T-helper 1 cell treated with Interleukin-12 subunit alpha and Interleukin-12 subunit beta and Interleukin-4 antibody, amounts not matched to agents 30 μg/mL and 1 μg/mL, for 36 hours (primary cell): ENCODE data around the gene CHCHD10.

Experiments used
- H3K27ac Mint-ChIP-seq: one replicate; pipeline ENCODE4 v1.8.0; 2021; ENCODE audit warnings: mild to moderate bottlenecking, mixed read lengths
- H3K27me3 Mint-ChIP-seq: one replicate; pipeline ENCODE4 v1.8.0; 2021; ENCODE audit warnings: low read depth, mixed read lengths
- H3K36me3 Mint-ChIP-seq: one replicate; pipeline ENCODE4 v1.8.0; 2021; ENCODE audit warnings: low read depth, mixed read lengths
- H3K4me1 Mint-ChIP-seq: one replicate; pipeline ENCODE4 v1.8.0; 2021; ENCODE audit warnings: low read depth, mixed read lengths
- H3K4me3 Mint-ChIP-seq: one replicate; pipeline ENCODE4 v1.8.0; 2021; ENCODE audit warnings: mild to moderate bottlenecking, moderate library complexity, mixed read lengths
- H3K9me3 Mint-ChIP-seq: one replicate; pipeline ENCODE4 v1.8.0; 2021; ENCODE audit warnings: mixed read lengths

CHCHD10 gene

DNA sequence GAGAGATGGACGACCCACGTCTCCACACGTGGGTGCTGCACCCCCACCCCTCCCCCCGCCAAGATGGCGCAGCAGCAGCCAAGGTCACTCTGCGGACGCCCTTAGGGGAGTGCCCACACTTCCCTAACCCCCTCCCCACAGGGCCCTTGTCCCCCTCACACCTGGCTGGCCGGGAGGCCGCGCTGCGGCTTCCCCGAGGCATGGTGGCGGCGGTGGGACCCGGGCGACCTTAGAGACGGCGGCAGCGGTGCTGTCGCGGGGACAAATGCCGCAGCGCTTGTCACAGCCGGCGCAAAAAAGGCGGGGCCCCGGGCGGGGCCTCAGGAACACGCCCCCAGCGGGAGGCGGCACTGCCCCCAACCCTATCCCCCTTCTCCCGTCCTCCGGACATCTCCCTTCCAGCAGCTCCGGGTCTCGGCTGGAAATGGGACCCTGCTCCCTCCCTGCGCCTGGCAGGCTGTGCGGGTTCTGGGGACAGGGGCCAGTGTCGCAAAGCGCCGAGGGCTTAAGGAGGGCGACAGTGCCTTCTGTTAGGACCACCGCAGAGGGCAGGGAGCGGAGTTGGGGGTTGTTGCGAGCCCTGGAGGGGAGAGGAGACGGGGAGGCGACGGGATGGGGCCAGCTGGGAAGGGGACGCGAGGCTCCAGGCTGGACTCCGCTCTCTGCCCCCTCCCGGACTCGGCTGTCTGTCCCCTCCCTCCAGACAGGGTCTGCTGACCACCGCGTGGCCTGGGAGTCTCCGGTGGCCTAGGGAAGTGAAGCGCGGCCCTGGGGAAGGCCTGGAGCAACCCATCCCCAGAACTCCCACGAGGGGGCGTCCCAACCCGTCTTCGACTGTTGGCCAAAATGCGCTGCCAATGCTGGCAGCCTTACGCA, at the start of gene CHCHD10:
Gene CHCHD10, minus strand, starts transcription at position 300 of the 876 bp plus-strand sequence. Its CDS starts 98 bp downstream, at position 202.
- H3K27ac Mint-ChIP-seq, result peak within 1 kb of the TSS; percentile 52
- peaks cover 3% of the 10 kb centered on the region for H3K36me3 Mint-ChIP-seq
- H3K27me3 Mint-ChIP-seq, result peaks cover under 1% of the 10 kb centered on the region
- H3K9me3 Mint-ChIP-seq, result no peaks in the 10 kb centered on the region
- peak within 1 kb of the TSS; percentile 76 for H3K4me3 Mint-ChIP-seq
- peaks cover 21% of the 10 kb centered on the region for H3K4me1 Mint-ChIP-seq

DNA sequence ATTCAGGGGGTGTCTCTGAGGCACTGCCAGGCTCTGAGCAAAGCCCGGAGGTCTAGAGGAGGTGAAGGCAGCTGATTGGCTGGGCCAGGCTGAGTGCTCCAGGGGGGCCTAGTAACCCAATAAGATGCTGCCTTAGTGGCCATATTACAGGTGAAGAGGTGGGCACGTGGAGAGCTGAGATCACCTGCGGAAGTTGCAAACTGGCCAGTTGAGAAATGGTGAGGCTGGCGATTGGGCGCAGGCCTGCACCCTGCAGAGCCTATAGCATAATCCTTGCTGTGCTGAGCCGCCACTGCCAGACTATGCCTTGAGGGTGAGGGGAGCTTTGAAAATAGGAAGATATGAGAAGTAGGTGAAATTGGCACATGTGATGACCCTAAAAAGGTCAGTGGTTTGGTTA, 49.4 kb upstream of the CHCHD10 start:
- no peak overlapping the region for H3K27ac Mint-ChIP-seq
- H3K9me3 Mint-ChIP-seq, result no peaks in the 10 kb centered on the region
- H3K36me3 Mint-ChIP-seq, result peaks cover 31% of the 10 kb centered on the region
- peaks cover 19% of the 10 kb centered on the region for H3K4me1 Mint-ChIP-seq
- H3K4me3 Mint-ChIP-seq, result no peak overlapping the region
- H3K27me3 Mint-ChIP-seq, result no peaks in the 10 kb centered on the region

DNA sequence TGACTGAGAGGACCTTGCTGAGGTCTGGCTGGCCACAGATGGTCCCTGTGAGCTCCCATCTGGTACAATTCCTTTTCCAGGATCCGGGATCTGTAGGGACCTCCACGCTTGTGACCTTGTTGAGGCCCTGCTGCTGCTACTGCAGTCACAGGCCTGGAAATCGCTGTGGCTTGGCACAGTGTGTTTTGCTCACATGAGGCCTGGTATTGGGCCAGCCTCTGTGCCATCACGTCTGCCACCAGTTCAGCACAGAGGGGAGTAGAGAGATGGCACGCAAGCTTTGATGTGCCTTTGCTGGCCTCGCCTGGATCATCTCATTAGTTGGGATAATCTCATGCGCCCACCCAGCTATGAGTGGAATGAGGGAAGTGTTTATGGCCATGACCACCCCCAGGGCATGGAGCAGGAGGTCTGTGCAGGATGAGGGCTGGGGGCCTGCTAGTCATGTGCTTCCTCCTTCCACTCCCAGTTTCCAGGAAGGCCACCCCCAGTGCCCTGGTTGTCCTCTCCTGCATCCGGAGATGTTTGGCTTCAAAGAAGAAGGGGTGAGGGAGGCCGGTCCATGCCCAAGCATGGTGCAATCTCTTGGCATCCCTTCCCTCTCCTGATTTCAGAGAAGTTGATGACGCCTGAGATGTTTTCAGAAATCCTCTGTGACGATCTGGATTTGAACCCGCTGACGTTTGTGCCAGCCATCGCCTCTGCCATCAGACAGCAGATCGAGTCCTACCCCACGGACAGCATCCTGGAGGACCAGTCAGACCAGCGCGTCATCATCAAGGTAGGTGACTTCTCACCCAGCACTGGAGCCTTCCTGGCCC, 48.6 kb upstream of the CHCHD10 start:
- Mint-ChIP-seq H3K4me1 (peaks cover 19% of the 10 kb centered on the region), H3K27me3 (no peaks in the 10 kb centered on the region), H3K36me3 (peaks cover 34% of the 10 kb centered on the region), H3K27ac (no peak overlapping the region), H3K4me3 (no peak overlapping the region), H3K9me3 (no peaks in the 10 kb centered on the region)

DNA sequence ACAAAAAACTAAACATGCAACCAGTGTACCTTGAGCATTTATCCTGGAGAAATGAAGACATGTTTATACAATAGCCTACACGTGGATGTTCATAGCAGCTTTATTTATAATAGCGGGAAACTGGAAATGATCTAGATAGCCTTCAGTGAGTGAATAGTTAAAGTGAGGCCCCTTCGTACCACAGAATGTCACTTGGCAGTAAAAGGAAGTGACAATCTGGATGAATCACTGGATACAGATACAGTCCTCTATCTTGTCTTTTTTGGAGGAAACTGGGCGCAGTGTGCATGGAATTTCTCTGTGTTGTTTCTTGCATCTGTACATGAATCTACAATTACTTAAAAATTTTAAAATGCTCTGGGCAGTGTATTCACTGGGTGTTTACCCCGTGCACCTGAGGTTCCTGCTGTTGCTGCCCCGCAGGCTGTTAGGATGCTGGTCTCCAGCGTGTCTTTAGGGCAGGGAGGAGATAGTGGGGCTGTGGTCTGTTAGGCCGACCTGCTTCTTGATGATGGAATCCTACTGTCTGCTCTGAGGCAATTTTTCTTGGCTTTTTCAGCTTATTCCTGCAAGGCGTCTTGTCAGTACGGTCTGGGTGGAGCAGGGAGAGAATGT, 47.9 kb upstream of the CHCHD10 start:
- peaks cover 15% of the 10 kb centered on the region for H3K4me1 Mint-ChIP-seq
- no peaks in the 10 kb centered on the region for H3K9me3 Mint-ChIP-seq
- H3K27me3 Mint-ChIP-seq, result no peaks in the 10 kb centered on the region
- no peak overlapping the region for H3K4me3 Mint-ChIP-seq
- peaks cover 38% of the 10 kb centered on the region for H3K36me3 Mint-ChIP-seq
- no peak overlapping the region for H3K27ac Mint-ChIP-seq

DNA sequence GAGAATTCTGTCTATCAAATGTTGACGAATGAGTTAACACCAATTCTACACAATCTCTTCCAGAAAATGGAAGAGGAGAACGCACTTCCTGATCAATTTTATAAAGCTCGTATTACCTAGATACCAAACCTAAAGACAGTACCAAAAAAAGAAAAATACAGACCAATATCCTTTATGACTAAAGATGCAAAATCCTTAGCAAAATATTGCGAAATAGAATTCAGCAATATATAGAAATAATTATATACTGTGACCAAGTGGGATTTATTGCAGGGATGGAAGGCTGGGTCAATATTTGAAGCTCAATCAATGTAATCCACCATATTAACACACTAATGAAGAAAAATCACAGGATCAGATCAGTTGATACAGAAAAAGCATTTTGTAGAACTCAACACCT, 44.6 kb upstream of the CHCHD10 start:
- peaks cover 32% of the 10 kb centered on the region for H3K36me3 Mint-ChIP-seq
- H3K9me3 Mint-ChIP-seq, result no peaks in the 10 kb centered on the region
- no peak overlapping the region for H3K27ac Mint-ChIP-seq
- H3K27me3 Mint-ChIP-seq, result no peaks in the 10 kb centered on the region
- H3K4me3 Mint-ChIP-seq, result no peak overlapping the region
- no peaks in the 10 kb centered on the region for H3K4me1 Mint-ChIP-seq

DNA sequence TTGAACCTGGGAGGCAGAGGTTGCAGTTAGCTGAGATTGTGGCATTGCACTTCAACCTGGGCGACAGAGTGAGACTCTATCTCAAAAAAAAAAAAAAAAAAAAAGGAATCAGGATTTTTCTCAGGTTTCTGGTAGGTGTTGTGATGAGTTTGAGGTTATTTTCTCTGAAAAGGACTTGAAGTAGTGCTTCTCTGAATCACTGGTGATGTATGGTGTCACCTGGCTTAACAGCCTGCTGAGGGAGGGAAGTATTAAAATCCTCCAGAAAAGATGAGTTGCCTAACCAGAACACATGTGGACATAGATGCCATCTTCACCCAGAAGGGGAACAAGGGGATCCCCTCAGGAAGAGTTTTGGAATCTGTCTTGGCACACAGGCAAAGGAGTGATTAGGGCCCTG, 39.1 kb upstream of the CHCHD10 start:
- H3K9me3 Mint-ChIP-seq, result no peaks in the 10 kb centered on the region
- H3K36me3 Mint-ChIP-seq, result peaks cover 42% of the 10 kb centered on the region
- H3K27ac Mint-ChIP-seq, result no peak overlapping the region
- no peak overlapping the region for H3K4me3 Mint-ChIP-seq
- H3K4me1 Mint-ChIP-seq, result no peaks in the 10 kb centered on the region
- H3K27me3 Mint-ChIP-seq, result no peaks in the 10 kb centered on the region

DNA sequence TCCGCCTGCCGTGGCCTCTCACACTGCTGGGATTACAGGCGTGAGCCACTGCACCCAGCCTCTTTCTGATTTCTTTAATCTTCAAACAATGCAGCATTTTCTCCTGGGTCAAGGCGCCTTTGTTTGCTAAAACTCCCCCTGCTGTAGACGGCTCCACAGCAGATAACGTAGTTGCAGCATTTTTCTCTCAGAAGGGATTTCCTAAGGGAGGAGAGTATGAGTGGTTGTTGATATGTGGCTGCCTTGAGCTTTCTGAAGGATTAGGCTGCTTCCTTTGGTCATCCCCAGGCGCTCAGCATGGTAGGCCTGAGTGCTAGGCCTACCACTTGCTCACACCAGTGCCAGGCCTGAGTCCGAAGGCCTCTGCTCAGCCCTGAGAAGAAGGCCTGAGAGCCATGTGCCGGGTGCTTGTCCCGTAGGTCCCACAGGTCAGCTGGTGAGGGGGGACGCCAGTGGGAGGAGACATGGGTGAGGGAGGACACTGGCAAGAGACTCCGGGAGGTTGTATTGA, 37.1 kb upstream of the CHCHD10 start:
- H3K4me3 Mint-ChIP-seq, result no peak overlapping the region
- no peak overlapping the region for H3K27ac Mint-ChIP-seq
- H3K36me3 Mint-ChIP-seq, result peaks cover 45% of the 10 kb centered on the region
- no peaks in the 10 kb centered on the region for H3K27me3 Mint-ChIP-seq
- no peaks in the 10 kb centered on the region for H3K4me1 Mint-ChIP-seq
- no peaks in the 10 kb centered on the region for H3K9me3 Mint-ChIP-seq

DNA sequence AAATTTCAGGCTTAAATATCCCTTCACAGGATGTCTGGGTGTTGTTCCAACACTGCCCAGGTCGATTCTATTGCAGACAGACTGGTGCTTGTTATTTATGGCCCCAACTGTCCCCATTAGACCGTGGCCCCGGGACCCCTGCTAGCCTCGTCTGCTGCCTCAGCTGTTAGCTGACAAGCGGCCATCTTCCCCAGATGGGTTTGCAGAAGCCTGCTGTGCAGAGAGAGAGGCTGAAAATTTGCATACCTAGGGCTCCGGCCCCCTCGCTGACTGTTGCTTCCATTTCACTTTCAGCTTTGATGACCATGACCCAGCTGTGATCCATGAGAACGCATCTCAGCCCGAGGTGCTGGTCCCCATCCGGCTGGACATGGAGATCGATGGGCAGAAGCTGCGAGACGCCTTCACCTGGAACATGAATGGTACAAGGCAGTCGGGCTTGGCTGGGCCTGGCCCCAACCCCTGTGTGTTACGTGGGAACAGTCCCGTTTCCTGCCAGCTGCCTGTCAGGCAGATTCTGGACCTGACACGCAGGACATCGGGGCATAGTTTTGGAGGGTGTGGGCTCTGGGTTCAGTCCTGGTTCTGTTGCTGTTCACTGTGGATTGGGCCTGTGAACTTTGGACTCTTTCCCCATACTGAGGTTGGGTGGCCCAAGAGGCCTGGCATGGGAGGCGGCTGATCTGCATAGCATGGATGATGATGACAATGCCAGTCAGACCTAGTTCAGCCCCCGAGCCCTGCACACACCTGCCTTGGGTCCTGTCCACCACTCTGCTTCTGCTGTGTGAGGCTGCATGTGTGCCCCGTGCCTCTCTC, 35.4 kb upstream of the CHCHD10 start:
- no peak overlapping the region for H3K27ac Mint-ChIP-seq
- no peaks in the 10 kb centered on the region for H3K27me3 Mint-ChIP-seq
- no peaks in the 10 kb centered on the region for H3K4me1 Mint-ChIP-seq
- no peaks in the 10 kb centered on the region for H3K9me3 Mint-ChIP-seq
- H3K4me3 Mint-ChIP-seq, result no peak overlapping the region
- H3K36me3 Mint-ChIP-seq, result peaks cover 45% of the 10 kb centered on the region

DNA sequence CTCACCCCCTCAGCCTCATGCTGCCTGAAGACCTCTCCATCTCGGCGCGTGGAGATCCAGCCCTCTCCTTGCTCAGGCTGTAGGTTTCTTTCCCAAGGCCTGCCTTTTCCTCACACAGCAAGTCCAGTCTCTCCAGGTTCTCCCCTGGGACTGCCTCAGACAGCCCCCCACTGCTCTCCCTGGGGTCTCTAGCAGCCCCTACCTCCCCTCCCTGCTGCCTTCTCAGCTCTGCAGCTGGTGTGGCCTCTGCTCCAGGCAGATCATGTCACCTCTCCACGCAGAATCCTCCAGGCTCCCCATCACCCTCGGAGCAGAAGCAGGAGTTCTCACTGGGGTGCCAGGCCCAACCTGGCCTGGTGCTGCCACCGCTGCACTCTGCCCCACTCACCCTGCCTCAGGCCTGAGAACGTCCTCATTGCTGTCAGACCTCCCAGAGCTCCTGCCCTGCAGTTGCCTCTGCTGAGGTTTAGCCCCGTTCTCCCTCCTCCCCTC, 34.2 kb upstream of the CHCHD10 start:
- Mint-ChIP-seq H3K36me3 (peaks cover 40% of the 10 kb centered on the region), H3K27ac (no peak overlapping the region), H3K4me3 (no peak overlapping the region), H3K9me3 (no peaks in the 10 kb centered on the region), H3K27me3 (no peaks in the 10 kb centered on the region), H3K4me1 (no peaks in the 10 kb centered on the region)

DNA sequence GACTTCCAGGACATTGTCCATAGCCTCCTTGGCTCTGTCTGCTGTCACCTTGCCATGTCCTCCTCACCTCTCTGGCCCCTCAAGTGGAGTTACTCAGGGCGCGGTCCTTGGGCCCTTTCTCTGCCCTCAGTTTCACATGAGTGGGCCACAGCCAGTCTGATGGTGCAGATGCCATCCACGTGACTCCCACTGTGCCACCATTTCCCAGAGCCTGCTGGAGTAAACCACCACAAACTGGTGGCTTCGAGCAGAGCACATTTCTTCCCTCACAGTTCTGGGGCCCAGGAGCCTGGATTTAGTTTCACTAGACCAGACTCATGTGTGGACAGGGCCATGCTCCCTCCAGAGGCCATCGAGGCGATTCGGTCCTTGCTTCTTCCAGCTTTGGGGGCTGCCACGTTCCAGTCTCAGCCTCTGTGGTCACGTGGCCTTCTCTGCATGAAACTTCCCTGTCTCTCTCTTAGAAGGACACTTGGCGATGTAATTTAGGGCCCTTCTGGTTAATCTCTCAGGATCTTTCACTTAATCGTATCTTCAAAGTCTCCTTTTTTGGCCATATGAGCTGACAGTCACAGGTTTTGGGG, 33.6 kb upstream of the CHCHD10 start:
- no peak overlapping the region for H3K27ac Mint-ChIP-seq
- H3K9me3 Mint-ChIP-seq, result no peaks in the 10 kb centered on the region
- H3K36me3 Mint-ChIP-seq, result peaks cover 42% of the 10 kb centered on the region
- no peak overlapping the region for H3K4me3 Mint-ChIP-seq
- H3K27me3 Mint-ChIP-seq, result no peaks in the 10 kb centered on the region
- no peaks in the 10 kb centered on the region for H3K4me1 Mint-ChIP-seq

DNA sequence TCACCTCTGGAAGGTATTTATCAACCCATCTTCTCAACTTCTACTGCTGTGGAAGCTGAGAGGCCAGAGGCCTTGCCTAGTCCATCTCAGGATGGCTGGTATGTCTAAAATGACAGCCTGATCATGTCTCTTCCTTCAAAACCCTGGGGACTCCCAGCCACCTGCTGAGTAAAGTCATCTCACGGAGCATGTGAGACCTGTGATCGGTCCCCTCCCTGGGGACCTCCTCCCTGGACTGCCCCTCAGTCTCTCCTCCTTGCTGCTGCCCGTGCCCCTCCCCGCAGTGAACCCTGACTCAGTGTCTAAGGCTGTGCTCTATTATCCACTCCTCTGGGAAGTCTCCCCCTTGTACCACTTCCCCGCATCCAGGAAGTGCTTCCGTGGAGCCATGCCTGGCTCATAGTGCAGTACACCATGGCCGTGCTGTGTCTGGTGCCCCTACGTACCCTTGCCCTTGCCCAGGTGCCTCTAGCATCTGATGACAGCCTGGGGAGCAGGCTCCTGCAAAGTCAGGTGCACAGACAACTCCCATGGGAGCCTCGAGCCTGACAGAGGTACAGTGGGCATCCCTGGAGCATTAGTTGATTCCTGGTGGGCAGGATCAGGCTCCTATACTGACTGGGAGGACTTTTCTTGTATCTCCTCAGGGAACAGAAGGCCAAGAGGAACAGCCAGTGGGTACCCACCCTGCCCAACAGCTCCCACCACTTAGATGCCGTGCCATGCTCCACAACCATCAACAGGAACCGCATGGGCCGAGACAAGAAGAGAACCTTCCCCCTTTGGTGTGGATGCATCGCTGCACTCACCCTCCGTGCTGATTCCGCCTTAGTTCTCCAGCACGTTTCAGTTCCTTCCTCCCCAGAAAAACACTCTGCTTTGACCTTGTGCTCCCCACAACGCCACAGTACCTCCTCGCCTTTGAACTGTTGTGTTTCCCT, 32.8 kb upstream of the CHCHD10 start:
- H3K4me3 Mint-ChIP-seq, result no peak overlapping the region
- H3K4me1 Mint-ChIP-seq, result no peaks in the 10 kb centered on the region
- peaks cover 39% of the 10 kb centered on the region for H3K36me3 Mint-ChIP-seq
- no peaks in the 10 kb centered on the region for H3K9me3 Mint-ChIP-seq
- H3K27ac Mint-ChIP-seq, result no peak overlapping the region
- H3K27me3 Mint-ChIP-seq, result no peaks in the 10 kb centered on the region

DNA sequence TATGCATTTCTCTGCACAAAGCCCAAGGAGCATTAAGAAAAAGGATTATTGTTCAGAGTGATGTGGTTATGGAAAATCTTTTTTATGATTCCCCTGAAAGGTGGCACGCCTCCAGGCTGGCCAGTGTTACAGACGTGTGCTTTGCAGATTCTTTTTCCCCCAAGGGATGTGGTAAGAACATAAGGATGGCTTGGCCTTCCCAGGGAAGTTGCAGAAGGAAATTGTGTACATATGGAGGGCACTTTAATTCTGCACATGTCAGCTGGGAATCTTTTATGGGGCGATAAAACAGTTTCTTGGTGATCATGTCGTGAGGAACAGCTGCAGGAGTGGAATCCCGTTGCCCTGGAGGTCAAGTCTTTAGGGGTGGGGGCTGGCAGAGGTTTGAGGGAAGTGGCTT, 28.7 kb upstream of the CHCHD10 start:
- Mint-ChIP-seq H3K36me3 (peaks cover 30% of the 10 kb centered on the region), H3K4me1 (peaks cover 9% of the 10 kb centered on the region), H3K9me3 (no peaks in the 10 kb centered on the region), H3K27ac (no peak overlapping the region), H3K27me3 (no peaks in the 10 kb centered on the region), H3K4me3 (no peak overlapping the region)

DNA sequence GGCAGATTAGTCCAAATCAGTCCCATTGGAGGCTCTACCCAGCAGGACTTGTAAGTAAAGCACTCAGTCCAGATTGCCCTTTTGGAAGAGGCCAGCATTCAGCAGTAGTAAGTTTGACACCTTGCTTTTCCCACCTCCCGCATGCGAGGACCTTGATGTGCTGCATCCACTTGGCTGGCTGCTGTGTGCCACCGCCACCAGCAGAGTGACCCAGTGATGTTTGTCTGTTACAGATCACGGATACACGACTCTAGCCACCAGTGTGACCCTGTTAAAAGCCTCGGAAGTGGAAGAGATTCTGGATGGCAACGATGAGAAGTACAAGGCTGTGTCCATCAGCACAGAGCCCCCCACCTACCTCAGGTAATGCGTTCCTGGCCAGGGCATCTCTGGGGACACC, 25.6 kb upstream of the CHCHD10 start:
- Mint-ChIP-seq H3K4me3 (no peak overlapping the region), H3K27me3 (no peaks in the 10 kb centered on the region), H3K9me3 (no peaks in the 10 kb centered on the region), H3K4me1 (peaks cover 17% of the 10 kb centered on the region), H3K27ac (no peak overlapping the region), H3K36me3 (peaks cover 23% of the 10 kb centered on the region)
